Measurements from ENCODE around the gene CCNF.
A peak's percentile ranks its signal among the peaks of the same experiment; 100 is the strongest.

The CCNF gene

GRCh38 chr16:2473446-2473926 is 44.2 kb downstream of the CCNF start:
- Histone ChIP-seq H3K9me3 (ENCODE audit: insufficient read depth, low read length, severe bottlenecking) (no peaks in the 10 kb centered on the region), H3K27ac (ENCODE audit: low read length) (0 out of 2 replicates have a peak overlapping the region, but pooled peaks have one; percentile 18), H3K79me2 (ENCODE audit: insufficient read depth, low read length) (peaks cover 36% of the 10 kb centered on the region), H2AFZ (ENCODE audit: low read depth, low read length) (peak overlapping the region; percentile 23; the same call in 1 of the 2 replicates), H3K27me3 (ENCODE audit: insufficient read depth, low read length, poor library complexity) (peaks cover 33% of the 10 kb centered on the region), H3K4me1 (ENCODE audit: insufficient read depth, low read length) (peaks cover 75% of the 10 kb centered on the region), H3K9ac (ENCODE audit: low read depth, low read length) (peak overlapping the region; percentile 97; the same call in 1 of the 2 replicates), H3K4me3 (ENCODE audit: low read depth in 1 of 2, low read length in 2 of 2) (peak overlapping the region in 1 of 2 experiments; percentile 96; a peak in 2 of 4 replicates), H4K20me1 (ENCODE audit: insufficient read depth, low read length) (peaks cover 62% of the 10 kb centered on the region), H3K4me2 (ENCODE audit: insufficient read depth, low read length) (peak overlapping the region; percentile 80), H3K36me3 (ENCODE audit: insufficient read depth, low read length) (no peaks in the 10 kb centered on the region; the same call in 1 of the 2 replicates)
- DNase-seq, result peak; percentile 63
- ATAC-seq (ENCODE audit: insufficient read depth, low read depth), result peak; percentile 4; the same call in 1 of the 3 replicates
- TF ChIP-seq CTCF (IDR thresholded peaks at IDR 0.05; ENCODE audit: borderline replicate concordance, extremely low read depth, low read length, poor library complexity, severe bottlenecking), result no peak
- no peak for TF ChIP-seq EZH2 (IDR thresholded peaks at IDR 0.05; ENCODE audit: borderline replicate concordance, low read depth, low read length, severe bottlenecking)

- Histone ChIP-seq H3K4me2 (ENCODE audit: insufficient read depth, low read length) (peak overlapping the region; percentile 80), H3K4me1 (ENCODE audit: insufficient read depth, low read length) (peaks cover 68% of the 10 kb centered on the region), H3K79me2 (ENCODE audit: insufficient read depth, low read length) (peaks cover 41% of the 10 kb centered on the region), H4K20me1 (ENCODE audit: insufficient read depth, low read length) (peaks cover 65% of the 10 kb centered on the region), H3K27ac (ENCODE audit: low read length) (peak overlapping the region; percentile 80), H2AFZ (ENCODE audit: low read depth, low read length) (peak overlapping the region; percentile 72), H3K27me3 (ENCODE audit: insufficient read depth, low read length, poor library complexity) (peaks cover 28% of the 10 kb centered on the region), H3K36me3 (ENCODE audit: insufficient read depth, low read length) (no peaks in the 10 kb centered on the region; the same call in 1 of the 2 replicates), H3K4me3 (ENCODE audit: low read depth in 1 of 2, low read length in 2 of 2) (peak overlapping the region; percentile 46 to 96), H3K9ac (ENCODE audit: low read depth, low read length) (peak overlapping the region; percentile 97), H3K9me3 (ENCODE audit: insufficient read depth, low read length, severe bottlenecking) (no peaks in the 10 kb centered on the region)
- DNase-seq (peak; percentile 62), ATAC-seq (ENCODE audit: insufficient read depth, low read depth) (peak; percentile 60)
- TF ChIP-seq CTCF (IDR thresholded peaks at IDR 0.05; ENCODE audit: borderline replicate concordance, extremely low read depth, low read length, poor library complexity, severe bottlenecking) (peak; percentile 70), EZH2 (IDR thresholded peaks at IDR 0.05; ENCODE audit: borderline replicate concordance, low read depth, low read length, severe bottlenecking) (peak; percentile 46)
Measured at GRCh38 chr16:2473999-2474876, 45.0 kb downstream of the CCNF start.

- peaks cover 22% of the 10 kb centered on the region for H3K27me3 ChIP-seq (ENCODE audit: insufficient read depth, low read length, poor library complexity)
- peak within 1 kb of the TSS; percentile 80 for H3K27ac ChIP-seq (ENCODE audit: low read length)
- TF ChIP-seq CTCF (IDR thresholded peaks at IDR 0.05; ENCODE audit: borderline replicate concordance, extremely low read depth, low read length, poor library complexity, severe bottlenecking) (peak; percentile 2), EZH2 (IDR thresholded peaks at IDR 0.05; ENCODE audit: borderline replicate concordance, low read depth, low read length, severe bottlenecking) (no peak)
- peak within 1 kb of the TSS; percentile 97 for H3K9ac ChIP-seq (ENCODE audit: low read depth, low read length)
- H3K4me1 ChIP-seq (ENCODE audit: insufficient read depth, low read length), result peaks cover 61% of the 10 kb centered on the region
- DNase-seq (peak; percentile 88), ATAC-seq (ENCODE audit: insufficient read depth, low read depth) (peak; percentile 63)
- H4K20me1 ChIP-seq (ENCODE audit: insufficient read depth, low read length), result peaks cover 65% of the 10 kb centered on the region
- H3K4me2 ChIP-seq (ENCODE audit: insufficient read depth, low read length), result peak within 1 kb of the TSS; percentile 80
- H3K36me3 ChIP-seq (ENCODE audit: insufficient read depth, low read length), result no peaks in the 10 kb centered on the region; the same call in 1 of the 2 replicates
- H2AFZ ChIP-seq (ENCODE audit: low read depth, low read length), result peak within 1 kb of the TSS; percentile 76
- peak within 1 kb of the TSS; percentile 46 to 96 for H3K4me3 ChIP-seq (ENCODE audit: low read depth in 1 of 2, low read length in 2 of 2)
- no peaks in the 10 kb centered on the region for H3K9me3 ChIP-seq (ENCODE audit: insufficient read depth, low read length, severe bottlenecking)
- H3K79me2 ChIP-seq (ENCODE audit: insufficient read depth, low read length), result peaks cover 47% of the 10 kb centered on the region
Measured at GRCh38 chr16:2474877-2475412, 45.7 kb downstream of the CCNF start, which contains the start of gene TBC1D24. Gene TBC1D24, plus strand, starts transcription at chr16:2475127. Its CDS starts 21,022 bp downstream, at chr16:2496149.

Data from DND-41 (cell line).